AG04450 (cell line): ENCODE data around the gene GMDS. TPM values are rescaled to one million over a fixed set of nuclear protein-coding genes. Genes with fewer than 3 reads are reported as not detected.
A peak's percentile ranks its signal among the peaks of the same experiment; 100 is the strongest.

Experiments used
- CTCF ChIA-PET: fragments of 300-600, 350-600 bp; formaldehyde crosslinking; extraction: SDS; loops from one replicate; lab custom pipeline; 2022; ENCODE audit warnings: antibody characterized with exemption, inconsistent platforms; lab: Charles Lee
- POLR2A ChIA-PET: fragments of 350-600 bp; formaldehyde crosslinking; extraction: SDS; loops from one replicate; lab custom pipeline; 2021; ENCODE audit warnings: antibody characterized with exemption, inconsistent platforms; lab: Yijun Ruan, JAX
- DNase-seq: peaks from one replicate; pipeline ENCODE4 v3.0.0-alpha.2; 2011; ENCODE audit warnings: low read depth, low spot score
- H3K27ac ChIP-seq: one replicate; pipeline ENCODE4 v1.5.1; 2012; ENCODE audit warnings: low read depth, low read length, control low read depth
- H3K27me3 ChIP-seq: one replicate; pipeline ENCODE4 v1.6.0; 2012; ENCODE audit warnings: low read length; ENCODE audit not compliant: control insufficient read depth, insufficient read depth
- H3K4me3 ChIP-seq: 2 replicates; pipeline ENCODE4 v1.5.1; 2011; ENCODE audit warnings: mild to moderate bottlenecking, low read depth, low read length, control low read depth
- H3K9me3 ChIP-seq: 2 replicates; pipeline ENCODE4 v1.5.1; 2012; ENCODE audit warnings: low read length; ENCODE audit not compliant: control insufficient read depth, insufficient read depth
- CTCF ChIP-seq: IDR thresholded peaks from 2 replicates; pipeline ENCODE4 v1.5.1; 2011; ENCODE audit warnings: low read depth, low read length, control low read depth, inconsistent platforms
- polyA plus RNA-seq: library from polyadenylated mRNA; depleted of rRNA; stranded (reverse); fragments of >200 nt; gene quantifications from 2 replicates; pipeline ENCODE4 v1.2.3, GENCODE V29; 2011

GMDS gene
- polyA plus RNA-seq, 1 experiment: 26.4 TPM

GRCh38 chr6:2222275-2222842 is 23.0 kb downstream of the GMDS start:
- no peak for DNase-seq
- TF ChIP-seq CTCF: no peak
- no peak overlapping the region for H3K27ac ChIP-seq
- H3K9me3 ChIP-seq: no peaks in the 10 kb centered on the region
- H3K27me3 ChIP-seq: no peaks in the 10 kb centered on the region
- peak overlapping the region; percentile 46 for H3K4me3 ChIP-seq
- ChIA-PET POLR2A (no interaction called here), CTCF (no interaction called here)

- ChIA-PET POLR2A (no interaction called here), CTCF (interaction anchor here (0.9 kb wide), 1 partner anchor 12 kb away, joined by 3 read pairs; no protein-coding TSS in a partner anchor)
- Histone ChIP-seq H3K27me3 (no peaks in the 10 kb centered on the region), H3K27ac (no peak overlapping the region), H3K9me3 (no peaks in the 10 kb centered on the region), H3K4me3 (peak overlapping the region; percentile 46)
- DNase-seq: no peak
- TF ChIP-seq CTCF: no peak
Observed at GRCh38 chr6:2221726-2222274, 23.6 kb downstream of the GMDS start.

GRCh38 chr6:2220154-2220553 is 25.3 kb downstream of the GMDS start:
- H3K27me3 ChIP-seq: no peaks in the 10 kb centered on the region
- DNase-seq: no peak
- ChIA-PET POLR2A (no interaction called here), CTCF (no interaction called here)
- TF ChIP-seq CTCF: no peak
- no peaks in the 10 kb centered on the region for H3K9me3 ChIP-seq
- no peak overlapping the region for H3K27ac ChIP-seq
- H3K4me3 ChIP-seq: no peak overlapping the region

GRCh38 chr6:2218866-2219265 is 26.5 kb downstream of the GMDS start:
- no peak for TF ChIP-seq CTCF
- ChIA-PET CTCF (interaction anchor here (0.6 kb wide), 1 partner anchor 907 kb away, joined by 3 read pairs; no protein-coding TSS in a partner anchor), POLR2A (no interaction called here)
- DNase-seq: no peak
- H3K9me3 ChIP-seq: no peaks in the 10 kb centered on the region
- no peak overlapping the region for H3K4me3 ChIP-seq
- H3K27me3 ChIP-seq: no peaks in the 10 kb centered on the region
- no peak overlapping the region for H3K27ac ChIP-seq

GRCh38 chr6:2216794-2217383 is 28.5 kb downstream of the GMDS start:
- TF ChIP-seq CTCF: no peak

More at GRCh38 chr6:2216794-2217383, 28.5 kb downstream of the GMDS start:
- no peaks in the 10 kb centered on the region for H3K9me3 ChIP-seq
- H3K27me3 ChIP-seq: no peaks in the 10 kb centered on the region
- H3K4me3 ChIP-seq: no peak overlapping the region
- no peak overlapping the region for H3K27ac ChIP-seq
- no peak for DNase-seq
- POLR2A ChIA-PET: no interaction called here
- CTCF ChIA-PET: interaction anchor here (0.5 kb wide), 1 partner anchor 21 kb away, joined by 3 read pairs; no protein-coding TSS in a partner anchor
